Stimulated activated CD8-positive, alpha-beta memory T cell treated with anti-CD3 and anti-CD28 coated beads, Interleukin-2, amount 100 ng/mL, for 48 hours (primary cell): ENCODE measurements around the gene CCNJL.
"Not testable (repeated sequence)": the region's sequence is repeated elsewhere in the genome, so short reads cannot be mapped to it uniquely, and the experiment has no call there.

Experiments used
- DNase-seq, 2 donors: peaks; one replicate each; pipeline ENCODE4 v3.0.0-alpha.2; 2020; ENCODE audit warnings: low read depth in 2 of 2

The CCNJL gene

GRCh38 chr5:160262151-160263074 lies 50.0 kb downstream of the CCNJL start:
- DNase-seq: no peak

GRCh38 chr5:160260881-160261815 lies 51.2 kb downstream of the CCNJL start:
- no peak for DNase-seq

GRCh38 chr5:160260006-160260775 lies 52.2 kb downstream of the CCNJL start:
- DNase-seq: no peak

GRCh38 chr5:160259341-160259740 lies 53.0 kb downstream of the CCNJL start:
- DNase-seq: no peak

- no peak for DNase-seq
Observed at GRCh38 chr5:160254706-160255105, 57.7 kb downstream of the CCNJL start.

GRCh38 chr5:160253441-160253840 lies 58.9 kb downstream of the CCNJL start:
- no peak for DNase-seq

- DNase-seq: no peak
Observed at GRCh38 chr5:160252916-160253315, 59.4 kb downstream of the CCNJL start.

GRCh38 chr5:160251406-160252155 lies 60.8 kb downstream of the CCNJL start:
- DNase-seq: no peak

- DNase-seq: no peak
Observed at GRCh38 chr5:160250826-160251225, 61.5 kb downstream of the CCNJL start.

- no peak for DNase-seq
Observed at GRCh38 chr5:160250226-160250625, 62.1 kb downstream of the CCNJL start.

- not testable (repeated sequence) for DNase-seq
Observed at GRCh38 chr5:160249570-160249969, 62.8 kb downstream of the CCNJL start.

GRCh38 chr5:160245506-160246086 lies 66.8 kb downstream of the CCNJL start:
- no peak for DNase-seq

GRCh38 chr5:160242145-160242544 lies 70.2 kb downstream of the CCNJL start:
- DNase-seq: no peak

- no peak for DNase-seq
Observed at GRCh38 chr5:160240350-160240749, 72.0 kb downstream of the CCNJL start.

- no peak for DNase-seq
Observed at GRCh38 chr5:160237571-160238093, 74.7 kb downstream of the CCNJL start.

- no peak for DNase-seq
Observed at GRCh38 chr5:160235731-160236130, 76.6 kb downstream of the CCNJL start.

GRCh38 chr5:160233215-160233614 lies 79.1 kb downstream of the CCNJL start:
- DNase-seq: no peak

GRCh38 chr5:160231783-160232342 lies 80.5 kb downstream of the CCNJL start:
- DNase-seq: no peak

- DNase-seq: no peak
Observed at GRCh38 chr5:160230686-160231527, 81.5 kb downstream of the CCNJL start.
